WTC11 (cell line): ENCODE data around the gene SAG. TPM values are rescaled to one million over a fixed set of nuclear protein-coding genes. Genes with fewer than 3 reads are reported as not detected.
A peak's percentile ranks its signal among the peaks of the same experiment; 100 is the strongest.

ENCODE experiments used
- ATAC-seq: fragments of 200-7000 bp; cut with Tn5 transposase; 2 replicates; pipeline ENCODE4 v1.10.0; 2021; ENCODE audit warnings: mild to moderate bottlenecking, moderate library complexity
- CTCF ChIA-PET: fragments of 300-600 bp; sonication (Branson Sonifier 250); formaldehyde crosslinking; loops from one replicate; lab custom pipeline; 2021; ENCODE audit warnings: antibody characterized with exemption; lab: Charles Lee
- POLR2A ChIA-PET: fragments of 350-600 bp; sonication (Branson Sonifier 250); formaldehyde crosslinking; loops from one replicate; lab custom pipeline; 2021; ENCODE audit warnings: antibody characterized with exemption; lab: Charles Lee
- DNase-seq: peaks from one replicate; pipeline ENCODE4 v3.0.0; 2021; ENCODE audit warnings: low spot score
- H3K27ac Mint-ChIP-seq: 2 replicates; pipeline ENCODE4 v1.8.0; 2021; ENCODE audit warnings: mixed read lengths
- H3K27me3 Mint-ChIP-seq: 2 replicates; pipeline ENCODE4 v1.8.0; 2021; ENCODE audit warnings: low read depth, mild to moderate bottlenecking, moderate library complexity, mixed read lengths
- H3K36me3 Mint-ChIP-seq: 2 replicates; pipeline ENCODE4 v1.8.0; 2021; ENCODE audit warnings: mixed read lengths
- H3K4me1 Mint-ChIP-seq: 2 replicates; pipeline ENCODE4 v1.8.0; 2022; ENCODE audit warnings: mixed read lengths
- H3K4me3 Mint-ChIP-seq: 2 replicates; pipeline ENCODE4 v1.8.0; 2021; ENCODE audit warnings: mild to moderate bottlenecking, moderate library complexity, mixed read lengths
- H3K9me3 Mint-ChIP-seq: 2 replicates; pipeline ENCODE4 v1.8.0; 2021; ENCODE audit warnings: mixed read lengths
- ARID4B ChIP-seq: sonication (generic); formaldehyde crosslinking; IDR thresholded peaks from 2 replicates; pipeline ENCODE4 v1.8.0; 2023; ENCODE audit warnings: missing genetic modification reagents, mild to moderate bottlenecking, borderline replicate concordance
- CREB1 ChIP-seq: sonication (generic); formaldehyde crosslinking; IDR thresholded peaks from 2 replicates; pipeline ENCODE4 v1.8.0; 2023; ENCODE audit warnings: mild to moderate bottlenecking, missing genetic modification reagents
- E2F4 ChIP-seq: sonication (generic); formaldehyde crosslinking; IDR thresholded peaks from 2 replicates; pipeline ENCODE4 v1.8.1; 2022; ENCODE audit warnings: low read depth, mild to moderate bottlenecking, moderate library complexity, missing genetic modification reagents, borderline replicate concordance
- E2F5 ChIP-seq: sonication (generic); formaldehyde crosslinking; IDR thresholded peaks from 2 replicates; pipeline ENCODE4 v1.8.1; 2022; ENCODE audit warnings: mild to moderate bottlenecking, moderate library complexity, missing genetic modification reagents
- ERG ChIP-seq: fragments of 250-450 bp; sonication (Bioruptor Pico); IDR thresholded peaks from 2 replicates; pipeline ENCODE4 v1.8.0; 2021; ENCODE audit warnings: mild to moderate bottlenecking
- ESRRA ChIP-seq: sonication (generic); formaldehyde crosslinking; IDR thresholded peaks from 2 replicates; pipeline ENCODE4 v1.8.1; 2022; ENCODE audit warnings: mild to moderate bottlenecking, missing genetic modification reagents, borderline replicate concordance
- FOXK1 ChIP-seq: sonication (generic); formaldehyde crosslinking; IDR thresholded peaks from 2 replicates; pipeline ENCODE4 v1.8.0; 2022; ENCODE audit warnings: mild to moderate bottlenecking, moderate library complexity, missing genetic modification reagents
- MYBL2 ChIP-seq: sonication (generic); formaldehyde crosslinking; IDR thresholded peaks from 2 replicates; pipeline ENCODE4 v1.8.1; 2023; ENCODE audit warnings: mild to moderate bottlenecking, moderate library complexity, missing genetic modification reagents
- NFYB ChIP-seq: sonication (generic); formaldehyde crosslinking; conservative IDR thresholded peaks from 2 replicates; pipeline ENCODE4 v1.8.0; 2022; ENCODE audit warnings: low read depth, missing genetic modification reagents
- PRDM15 ChIP-seq: sonication (generic); formaldehyde crosslinking; IDR thresholded peaks from 2 replicates; pipeline ENCODE4 v1.8.0; 2022; ENCODE audit warnings: missing genetic modification reagents
- TCF7 ChIP-seq: sonication (generic); formaldehyde crosslinking; IDR thresholded peaks from 2 replicates; pipeline ENCODE4 v1.8.0; 2022; ENCODE audit warnings: mild to moderate bottlenecking, low read depth, missing genetic modification reagents, moderate library complexity
- TP53 ChIP-seq: sonication (generic); formaldehyde crosslinking; IDR thresholded peaks from 2 replicates; pipeline ENCODE4 v1.8.1; 2023; ENCODE audit warnings: mild to moderate bottlenecking, missing genetic modification reagents
- ZNF219 ChIP-seq: sonication (generic); formaldehyde crosslinking; IDR thresholded peaks from 2 replicates; pipeline ENCODE4 v1.8.0; 2023; ENCODE audit warnings: missing genetic modification reagents, mild to moderate bottlenecking, borderline replicate concordance
- ZNF416 ChIP-seq: fragments of 250-450 bp; sonication (Bioruptor Pico); IDR thresholded peaks from 2 replicates; pipeline ENCODE4 v1.9.0; 2021; ENCODE audit warnings: mild to moderate bottlenecking, inconsistent platforms
- ZNF423 ChIP-seq: fragments of 250-450 bp; sonication (Bioruptor Pico); IDR thresholded peaks from 2 replicates; pipeline ENCODE4 v2.1.2; 2022; ENCODE audit warnings: mild to moderate bottlenecking, moderate library complexity
- total RNA-seq: library from RNA; stranded (reverse); gene quantifications from 3 replicates; pipeline ENCODE4 v1.2.3, GENCODE V29; 2021
- TF ChIP-seq, protein P1 (sequence below): sonication (generic); formaldehyde crosslinking; IDR thresholded peaks from 2 replicates; pipeline ENCODE4 v1.8.1; 2023; ENCODE audit warnings: mild to moderate bottlenecking, missing genetic modification reagents, borderline replicate concordance
- TF ChIP-seq, protein P2 (sequence below): sonication (generic); formaldehyde crosslinking; IDR thresholded peaks from 2 replicates; pipeline ENCODE4 v1.8.0; 2022; ENCODE audit warnings: mild to moderate bottlenecking, missing genetic modification reagents
- TF ChIP-seq, protein P3 (sequence below): fragments of 250-450 bp; sonication (Bioruptor Pico); conservative IDR thresholded peaks from 2 replicates; pipeline ENCODE4 v1.9.0; 2021; ENCODE audit warnings: mild to moderate bottlenecking

The SAG gene
- total RNA-seq, 1 experiment from 2014 or later, result not detected

DNA sequence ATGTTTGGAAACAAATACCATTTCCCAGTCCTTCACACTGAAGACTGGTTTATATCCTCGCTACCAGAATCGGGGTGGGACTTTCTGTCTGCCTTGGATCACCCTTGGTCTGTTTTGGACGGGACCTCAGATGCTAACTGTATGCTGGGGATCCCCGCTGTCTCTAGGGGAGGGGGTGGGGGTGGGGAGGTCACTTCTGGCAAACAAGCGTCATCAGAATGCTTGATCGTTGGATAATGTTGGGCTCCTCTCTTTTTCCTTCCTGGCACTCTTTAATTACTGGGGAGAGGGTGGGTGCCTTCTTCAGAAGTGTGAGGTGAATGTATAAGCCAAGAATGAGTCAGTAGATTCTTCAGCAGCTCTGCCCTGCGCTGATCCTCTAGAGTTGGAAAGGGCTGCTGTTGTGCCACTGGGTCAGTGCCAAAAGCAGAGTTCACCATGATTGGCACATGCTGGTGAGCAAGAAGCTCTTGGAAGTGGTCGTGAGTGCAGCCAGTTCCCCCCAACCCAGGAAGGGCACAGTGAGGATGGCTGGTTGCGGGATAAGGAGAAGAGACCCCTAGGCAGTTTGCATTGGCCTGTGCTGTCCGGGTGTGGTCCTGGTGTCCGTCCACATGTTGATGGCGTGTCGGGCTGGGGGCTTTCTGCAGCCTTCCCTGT is 78.9 kb downstream of the SAG start (continued):
- TF ChIP-seq ARID4B (CRISPR knock-in tag), result no peak
- TF ChIP-seq, protein P1, sequence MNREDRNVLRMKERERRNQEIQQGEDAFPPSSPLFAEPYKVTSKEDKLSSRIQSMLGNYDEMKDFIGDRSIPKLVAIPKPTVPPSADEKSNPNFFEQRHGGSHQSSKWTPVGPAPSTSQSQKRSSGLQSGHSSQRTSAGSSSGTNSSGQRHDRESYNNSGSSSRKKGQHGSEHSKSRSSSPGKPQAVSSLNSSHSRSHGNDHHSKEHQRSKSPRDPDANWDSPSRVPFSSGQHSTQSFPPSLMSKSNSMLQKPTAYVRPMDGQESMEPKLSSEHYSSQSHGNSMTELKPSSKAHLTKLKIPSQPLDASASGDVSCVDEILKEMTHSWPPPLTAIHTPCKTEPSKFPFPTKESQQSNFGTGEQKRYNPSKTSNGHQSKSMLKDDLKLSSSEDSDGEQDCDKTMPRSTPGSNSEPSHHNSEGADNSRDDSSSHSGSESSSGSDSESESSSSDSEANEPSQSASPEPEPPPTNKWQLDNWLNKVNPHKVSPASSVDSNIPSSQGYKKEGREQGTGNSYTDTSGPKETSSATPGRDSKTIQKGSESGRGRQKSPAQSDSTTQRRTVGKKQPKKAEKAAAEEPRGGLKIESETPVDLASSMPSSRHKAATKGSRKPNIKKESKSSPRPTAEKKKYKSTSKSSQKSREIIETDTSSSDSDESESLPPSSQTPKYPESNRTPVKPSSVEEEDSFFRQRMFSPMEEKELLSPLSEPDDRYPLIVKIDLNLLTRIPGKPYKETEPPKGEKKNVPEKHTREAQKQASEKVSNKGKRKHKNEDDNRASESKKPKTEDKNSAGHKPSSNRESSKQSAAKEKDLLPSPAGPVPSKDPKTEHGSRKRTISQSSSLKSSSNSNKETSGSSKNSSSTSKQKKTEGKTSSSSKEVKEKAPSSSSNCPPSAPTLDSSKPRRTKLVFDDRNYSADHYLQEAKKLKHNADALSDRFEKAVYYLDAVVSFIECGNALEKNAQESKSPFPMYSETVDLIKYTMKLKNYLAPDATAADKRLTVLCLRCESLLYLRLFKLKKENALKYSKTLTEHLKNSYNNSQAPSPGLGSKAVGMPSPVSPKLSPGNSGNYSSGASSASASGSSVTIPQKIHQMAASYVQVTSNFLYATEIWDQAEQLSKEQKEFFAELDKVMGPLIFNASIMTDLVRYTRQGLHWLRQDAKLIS, result no peak
- TF ChIP-seq, protein P2, sequence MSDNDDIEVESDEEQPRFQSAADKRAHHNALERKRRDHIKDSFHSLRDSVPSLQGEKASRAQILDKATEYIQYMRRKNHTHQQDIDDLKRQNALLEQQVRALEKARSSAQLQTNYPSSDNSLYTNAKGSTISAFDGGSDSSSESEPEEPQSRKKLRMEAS (CRISPR knock-in tag), result no peak
- no peak for TF ChIP-seq TP53
- TF ChIP-seq ERG (CRISPR knock-in tag), result no peak
- no peak for TF ChIP-seq ZNF423 (CRISPR knock-in tag)
- TF ChIP-seq FOXK1 (CRISPR knock-in tag), result no peak
- TF ChIP-seq ZNF219, result no peak

DNA sequence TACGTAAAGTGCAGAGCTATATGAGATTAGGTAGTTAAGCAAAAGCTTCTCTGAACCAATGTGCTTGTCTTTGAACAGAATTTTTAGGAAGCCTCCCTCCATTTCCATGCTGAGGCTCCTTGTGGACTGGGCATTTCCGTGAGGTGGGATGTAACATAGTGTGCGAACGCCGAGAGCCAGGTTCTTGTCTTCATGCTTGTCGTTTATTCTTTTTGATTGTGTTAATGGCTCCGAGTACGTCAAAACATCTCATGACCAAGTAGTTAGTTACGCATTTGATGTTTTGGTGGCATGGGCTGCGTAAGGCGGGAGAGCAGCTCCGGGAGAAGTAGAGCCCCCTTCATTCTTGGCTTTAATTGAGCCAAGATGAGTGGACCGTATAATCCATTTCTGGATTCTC is 79.6 kb downstream of the SAG start:
- DNase-seq, result no peak
- ChIA-PET CTCF (no interaction called here), POLR2A (no interaction called here)
- Mint-ChIP-seq H3K27ac (peak overlapping the region; percentile 83; the same call in 1 of the 2 replicates), H3K27me3 (no peaks in the 10 kb centered on the region), H3K36me3 (peaks cover 6% of the 10 kb centered on the region), H3K4me1 (peaks cover 32% of the 10 kb centered on the region), H3K9me3 (no peaks in the 10 kb centered on the region), H3K4me3 (no peak overlapping the region)
- ATAC-seq, result no peak
- TF ChIP-seq ESRRA (CRISPR knock-in tag), result no peak
- no peak for TF ChIP-seq E2F5 (CRISPR knock-in tag)
- TF ChIP-seq CREB1 (CRISPR knock-in tag), result no peak
- no peak for TF ChIP-seq TCF7 (CRISPR knock-in tag)
- TF ChIP-seq NFYB (CRISPR knock-in tag), result no peak
- TF ChIP-seq E2F4 (CRISPR knock-in tag), result no peak
- no peak for TF ChIP-seq ZNF416 (CRISPR knock-in tag)
- TF ChIP-seq MYBL2 (CRISPR knock-in tag), result no peak
- no peak for TF ChIP-seq PRDM15
- TF ChIP-seq TP53, result no peak
- TF ChIP-seq, protein P3, sequence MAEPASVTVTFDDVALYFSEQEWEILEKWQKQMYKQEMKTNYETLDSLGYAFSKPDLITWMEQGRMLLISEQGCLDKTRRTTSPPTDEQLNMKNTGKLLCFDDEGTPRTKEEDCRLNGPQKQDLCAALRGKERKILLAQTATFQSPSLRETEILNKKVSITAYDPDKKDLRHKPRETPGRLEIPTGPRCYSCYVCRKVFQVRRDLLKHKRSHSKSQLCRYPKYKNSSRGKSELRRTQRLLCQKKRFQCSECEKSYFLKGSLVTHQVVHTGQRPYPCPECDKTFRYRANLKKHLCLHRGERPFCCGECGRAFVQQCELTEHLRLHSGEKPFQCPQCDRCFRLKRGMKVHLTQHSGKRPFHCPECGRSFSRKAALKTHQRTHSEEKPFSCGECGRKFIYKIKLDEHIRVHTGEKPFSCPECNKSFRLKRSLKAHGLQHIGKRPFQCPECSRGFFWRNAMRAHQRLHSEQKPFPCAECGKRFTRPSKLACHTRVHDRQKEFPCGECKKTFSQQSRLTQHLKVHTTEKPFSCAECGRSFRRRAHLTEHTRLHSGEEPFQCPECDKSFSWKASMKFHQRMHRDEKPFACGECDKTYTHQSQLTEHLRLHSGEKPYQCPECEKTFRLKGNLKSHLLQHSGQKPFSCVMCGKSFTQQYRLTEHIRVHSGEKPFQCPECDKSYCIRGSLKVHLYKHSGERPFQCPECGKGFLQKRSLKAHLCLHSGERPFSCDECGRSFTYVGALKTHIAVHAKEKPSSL (CRISPR knock-in tag), result no peak
